Measurements from ENCODE around the gene C16orf74.

DNA sequence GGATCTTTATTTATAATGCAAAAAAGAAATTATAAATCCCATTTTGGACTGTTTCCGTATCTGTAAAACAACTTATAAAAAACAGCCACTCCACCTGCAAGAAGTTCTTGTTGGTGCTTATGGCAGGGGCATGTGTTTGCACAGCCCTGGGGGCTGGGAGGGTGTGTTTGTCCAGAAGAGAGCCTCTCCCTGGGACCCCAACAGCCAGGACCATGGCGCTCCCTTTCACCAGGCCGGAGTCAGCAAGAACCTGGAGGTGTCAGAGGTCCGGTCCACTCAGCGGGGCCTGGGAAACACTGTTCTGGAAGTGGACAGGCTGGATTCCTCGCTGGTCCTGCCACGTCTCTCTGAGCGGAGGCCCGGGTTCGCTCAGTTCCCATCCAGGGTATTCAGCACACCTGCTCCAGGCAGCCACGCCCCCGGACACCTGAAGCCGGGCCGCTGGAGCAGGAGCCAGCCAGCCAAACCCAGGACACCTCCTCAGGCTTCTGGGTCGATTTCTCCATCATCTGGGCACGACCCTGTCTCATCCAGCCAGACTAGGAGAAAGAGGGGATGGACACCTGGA is 43.3 kb downstream of the C16orf74 start:
- no peak for TF ChIP-seq ZC3H10 (CRISPR knock-in tag; IDR thresholded peaks at IDR 0.05)
- TF ChIP-seq, protein P1, sequence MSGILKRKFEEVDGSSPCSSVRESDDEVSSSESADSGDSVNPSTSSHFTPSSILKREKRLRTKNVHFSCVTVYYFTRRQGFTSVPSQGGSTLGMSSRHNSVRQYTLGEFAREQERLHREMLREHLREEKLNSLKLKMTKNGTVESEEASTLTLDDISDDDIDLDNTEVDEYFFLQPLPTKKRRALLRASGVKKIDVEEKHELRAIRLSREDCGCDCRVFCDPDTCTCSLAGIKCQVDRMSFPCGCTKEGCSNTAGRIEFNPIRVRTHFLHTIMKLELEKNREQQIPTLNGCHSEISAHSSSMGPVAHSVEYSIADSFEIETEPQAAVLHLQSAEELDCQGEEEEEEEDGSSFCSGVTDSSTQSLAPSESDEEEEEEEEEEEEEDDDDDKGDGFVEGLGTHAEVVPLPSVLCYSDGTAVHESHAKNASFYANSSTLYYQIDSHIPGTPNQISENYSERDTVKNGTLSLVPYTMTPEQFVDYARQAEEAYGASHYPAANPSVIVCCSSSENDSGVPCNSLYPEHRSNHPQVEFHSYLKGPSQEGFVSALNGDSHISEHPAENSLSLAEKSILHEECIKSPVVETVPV (CRISPR knock-in tag; IDR thresholded peaks at IDR 0.05), result no peak
- no peak for TF ChIP-seq TCF4 (CRISPR knock-in tag; IDR thresholded peaks at IDR 0.05; ENCODE audit: borderline replicate concordance)
- TF ChIP-seq, protein P2, sequence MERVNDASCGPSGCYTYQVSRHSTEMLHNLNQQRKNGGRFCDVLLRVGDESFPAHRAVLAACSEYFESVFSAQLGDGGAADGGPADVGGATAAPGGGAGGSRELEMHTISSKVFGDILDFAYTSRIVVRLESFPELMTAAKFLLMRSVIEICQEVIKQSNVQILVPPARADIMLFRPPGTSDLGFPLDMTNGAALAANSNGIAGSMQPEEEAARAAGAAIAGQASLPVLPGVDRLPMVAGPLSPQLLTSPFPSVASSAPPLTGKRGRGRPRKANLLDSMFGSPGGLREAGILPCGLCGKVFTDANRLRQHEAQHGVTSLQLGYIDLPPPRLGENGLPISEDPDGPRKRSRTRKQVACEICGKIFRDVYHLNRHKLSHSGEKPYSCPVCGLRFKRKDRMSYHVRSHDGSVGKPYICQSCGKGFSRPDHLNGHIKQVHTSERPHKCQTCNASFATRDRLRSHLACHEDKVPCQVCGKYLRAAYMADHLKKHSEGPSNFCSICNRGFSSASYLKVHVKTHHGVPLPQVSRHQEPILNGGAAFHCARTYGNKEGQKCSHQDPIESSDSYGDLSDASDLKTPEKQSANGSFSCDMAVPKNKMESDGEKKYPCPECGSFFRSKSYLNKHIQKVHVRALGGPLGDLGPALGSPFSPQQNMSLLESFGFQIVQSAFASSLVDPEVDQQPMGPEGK (CRISPR knock-in tag; IDR thresholded peaks at IDR 0.05; ENCODE audit: borderline replicate concordance), result no peak
- no peak for TF ChIP-seq ZFP30 (CRISPR knock-in tag; IDR thresholded peaks at IDR 0.05)
- TF ChIP-seq ZFP3 (CRISPR knock-in tag; IDR thresholded peaks at IDR 0.05), result no peak
- no peak for TF ChIP-seq ARNTL (CRISPR knock-in tag; IDR thresholded peaks at IDR 0.05; ENCODE audit: borderline replicate concordance, low read depth)
- no peak for TF ChIP-seq ZNF565 (CRISPR knock-in tag; conservative IDR thresholded peaks at IDR 0.05; ENCODE audit: low read depth)
- no peak for TF ChIP-seq ZNF8 (CRISPR knock-in tag; IDR thresholded peaks at IDR 0.05)
